ENCODE results near the gene CSH1.

DNA sequence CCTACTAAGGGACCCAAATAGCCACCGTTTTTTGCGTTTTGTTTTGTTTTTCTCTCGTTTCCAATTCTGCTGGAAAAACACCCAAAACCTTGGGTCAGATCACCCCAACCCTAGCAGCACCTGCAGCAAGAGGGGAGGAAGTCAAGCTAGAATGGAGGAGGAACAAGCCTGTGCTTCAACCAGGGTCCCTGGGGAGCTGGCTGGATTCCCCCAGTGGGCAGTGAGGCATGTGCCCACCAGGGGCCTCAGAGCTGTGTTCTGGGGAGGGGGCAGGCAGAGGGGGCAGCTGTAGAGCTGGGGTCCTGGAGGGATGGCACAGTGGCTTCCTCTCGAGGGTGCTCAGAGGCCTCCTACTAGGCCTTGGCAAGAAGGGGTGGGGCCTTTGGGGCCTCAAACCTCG lies 29.2 kb upstream of the CSH1 start:
- TF ChIP-seq, protein P1, sequence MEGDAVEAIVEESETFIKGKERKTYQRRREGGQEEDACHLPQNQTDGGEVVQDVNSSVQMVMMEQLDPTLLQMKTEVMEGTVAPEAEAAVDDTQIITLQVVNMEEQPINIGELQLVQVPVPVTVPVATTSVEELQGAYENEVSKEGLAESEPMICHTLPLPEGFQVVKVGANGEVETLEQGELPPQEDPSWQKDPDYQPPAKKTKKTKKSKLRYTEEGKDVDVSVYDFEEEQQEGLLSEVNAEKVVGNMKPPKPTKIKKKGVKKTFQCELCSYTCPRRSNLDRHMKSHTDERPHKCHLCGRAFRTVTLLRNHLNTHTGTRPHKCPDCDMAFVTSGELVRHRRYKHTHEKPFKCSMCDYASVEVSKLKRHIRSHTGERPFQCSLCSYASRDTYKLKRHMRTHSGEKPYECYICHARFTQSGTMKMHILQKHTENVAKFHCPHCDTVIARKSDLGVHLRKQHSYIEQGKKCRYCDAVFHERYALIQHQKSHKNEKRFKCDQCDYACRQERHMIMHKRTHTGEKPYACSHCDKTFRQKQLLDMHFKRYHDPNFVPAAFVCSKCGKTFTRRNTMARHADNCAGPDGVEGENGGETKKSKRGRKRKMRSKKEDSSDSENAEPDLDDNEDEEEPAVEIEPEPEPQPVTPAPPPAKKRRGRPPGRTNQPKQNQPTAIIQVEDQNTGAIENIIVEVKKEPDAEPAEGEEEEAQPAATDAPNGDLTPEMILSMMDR (IDR thresholded peaks at IDR 0.05; ENCODE audit: low read depth, low read length), result no peak
- TF ChIP-seq POLR2A (IDR thresholded peaks at IDR 0.05; ENCODE audit: extremely low read depth, insufficient read length), result no peak

Data from NB4 (cell line).